CD4-positive, alpha-beta T cell treated with Interleukin-21 for 1 hour (primary cell): Measurements from ENCODE around the gene GHITM.
"Not testable (repeated sequence)": the region's sequence is repeated elsewhere in the genome, so short reads cannot be mapped to it uniquely, and the experiment has no call there.

Experiments used
- DNase-seq: peaks from one replicate; pipeline ENCODE4 v3.0.0-alpha.2; 2020

The GHITM gene

GRCh38 chr10:84148006-84148597, 8.8 kb downstream of the GHITM start:
- DNase-seq, result peak; percentile 49

GRCh38 chr10:84149854-84150253, 10.5 kb downstream of the GHITM start:
- no peak for DNase-seq

GRCh38 chr10:84152769-84153168, 13.5 kb downstream of the GHITM start:
- DNase-seq, result no peak

GRCh38 chr10:84155521-84155920, 16.2 kb downstream of the GHITM start:
- DNase-seq, result no peak

- DNase-seq, result no peak
Observed at GRCh38 chr10:84156009-84156408, 16.7 kb downstream of the GHITM start.

- peak; percentile 45 for DNase-seq
Observed at GRCh38 chr10:84156768-84157167, 17.5 kb downstream of the GHITM start.

- DNase-seq, result no peak
Observed at GRCh38 chr10:84158061-84158460, 18.8 kb downstream of the GHITM start.

GRCh38 chr10:84158550-84158949, 19.2 kb downstream of the GHITM start:
- DNase-seq, result no peak

GRCh38 chr10:84159076-84159685, 19.9 kb downstream of the GHITM start:
- no peak for DNase-seq

- no peak for DNase-seq
Observed at GRCh38 chr10:84160663-84161362, 21.5 kb downstream of the GHITM start.

GRCh38 chr10:84163996-84164395, 24.7 kb downstream of the GHITM start:
- DNase-seq, result no peak

GRCh38 chr10:84164442-84164841, 25.1 kb downstream of the GHITM start:
- no peak for DNase-seq

- DNase-seq, result no peak
Observed at GRCh38 chr10:84166620-84167288, 27.4 kb downstream of the GHITM start.

- DNase-seq, result not testable (repeated sequence)
Observed at GRCh38 chr10:84167289-84167653, 28.0 kb downstream of the GHITM start.

GRCh38 chr10:84168382-84168781, 29.1 kb downstream of the GHITM start:
- DNase-seq, result not testable (repeated sequence)

- not testable (repeated sequence) for DNase-seq
Observed at GRCh38 chr10:84171237-84171636, 31.9 kb downstream of the GHITM start.

GRCh38 chr10:84171700-84172466, 32.6 kb downstream of the GHITM start:
- not testable (repeated sequence) for DNase-seq

GRCh38 chr10:84172467-84173356, 33.4 kb downstream of the GHITM start:
- DNase-seq, result no peak

GRCh38 chr10:84173501-84173929, 34.2 kb downstream of the GHITM start, which contains the start of gene GPR15LG:
Gene GPR15LG (plus strand): TSS chr10:84173801. CDS start chr10:84173852, 51 bp downstream.
- DNase-seq, result no peak

GRCh38 chr10:84175436-84175835, 36.1 kb downstream of the GHITM start:
- no peak for DNase-seq

- DNase-seq, result no peak
Observed at GRCh38 chr10:84176351-84176750, 37.0 kb downstream of the GHITM start.
